H54 (cell line): Measurements from ENCODE around the gene CBR3.
"Not testable (repeated sequence)": the region's sequence is repeated elsewhere in the genome, so short reads cannot be mapped to it uniquely, and the experiment has no call there.

Experiments used
- DNase-seq: peaks from one replicate; pipeline ENCODE4 v3.0.0; 2011; ENCODE audit warnings: low spot score, mixed read lengths; ENCODE audit not compliant: insufficient read length
- FAIRE-seq: peaks from 3 replicates; lab custom pipeline; 2011; peaks lifted over from hg19 to GRCh38; lab: Jason Lieb, UNC
- POLR2A ChIP-seq: IDR thresholded peaks from 2 replicates; pipeline ENCODE4 v1.6.1; 2011; ENCODE audit warnings: low read depth, mild to moderate bottlenecking, low read length

CBR3 gene

DNA sequence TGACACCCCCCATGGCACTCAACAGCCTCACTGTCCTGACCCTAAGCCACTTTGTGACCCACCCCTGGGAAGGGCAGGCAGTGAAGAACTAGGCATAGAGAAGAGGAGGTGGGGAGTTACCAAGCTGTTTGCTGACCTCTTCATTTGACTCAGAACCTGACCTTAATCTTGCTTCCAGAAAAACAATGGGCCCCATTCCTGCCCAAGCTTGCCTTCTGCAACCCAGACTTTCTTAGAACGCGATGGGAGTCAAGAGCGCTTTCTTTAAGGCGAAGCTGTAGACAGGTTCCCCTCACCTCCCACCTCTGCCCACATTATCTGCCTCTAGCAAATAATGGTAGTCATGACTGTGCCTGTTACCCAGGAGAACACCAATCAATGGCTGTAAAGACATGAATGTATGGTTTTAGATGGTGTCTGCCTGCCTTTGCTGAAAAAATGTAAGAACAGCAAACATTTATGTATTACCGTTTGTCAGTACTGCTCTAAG lies 8.2 kb upstream of the CBR3 start:
- no peak for DNase-seq
- TF ChIP-seq POLR2A: no peak
- FAIRE-seq: no peak

- DNase-seq (no peak), FAIRE-seq (no peak)
- no peak for TF ChIP-seq POLR2A
Measured at GRCh38 chr21:36127250-36127904, 7.5 kb upstream of the CBR3 start.

DNA sequence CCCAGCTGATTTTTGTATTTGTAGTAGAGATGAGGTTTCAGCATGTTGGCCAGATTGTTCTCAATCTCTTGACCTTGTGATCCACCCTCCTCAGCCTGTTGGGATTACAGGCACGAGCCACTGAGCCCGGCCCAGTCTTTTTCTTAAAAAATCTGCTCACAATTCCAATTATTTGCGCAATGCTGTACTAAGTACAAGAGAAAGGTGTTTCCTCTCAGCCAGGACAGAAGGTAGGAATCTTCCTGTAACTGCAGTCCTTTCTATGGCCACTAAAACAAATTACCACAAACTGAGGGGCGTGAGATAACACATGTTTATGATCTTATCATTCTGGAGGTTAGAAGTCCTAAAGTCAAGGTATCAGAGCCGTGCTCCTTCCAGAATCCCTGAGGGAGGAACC lies 6.9 kb upstream of the CBR3 start:
- no peak for TF ChIP-seq POLR2A
- FAIRE-seq (no peak), DNase-seq (no peak)

- TF ChIP-seq POLR2A: no peak
- FAIRE-seq (no peak), DNase-seq (no peak)
Measured at GRCh38 chr21:36129219-36129618, 5.7 kb upstream of the CBR3 start.

GRCh38 chr21:36130414-36130762 lies 4.5 kb upstream of the CBR3 start:
- not testable (repeated sequence) for FAIRE-seq, DNase-seq

- DNase-seq, FAIRE-seq: not testable (repeated sequence)
Measured at GRCh38 chr21:36130839-36131238, 4.0 kb upstream of the CBR3 start.

DNA sequence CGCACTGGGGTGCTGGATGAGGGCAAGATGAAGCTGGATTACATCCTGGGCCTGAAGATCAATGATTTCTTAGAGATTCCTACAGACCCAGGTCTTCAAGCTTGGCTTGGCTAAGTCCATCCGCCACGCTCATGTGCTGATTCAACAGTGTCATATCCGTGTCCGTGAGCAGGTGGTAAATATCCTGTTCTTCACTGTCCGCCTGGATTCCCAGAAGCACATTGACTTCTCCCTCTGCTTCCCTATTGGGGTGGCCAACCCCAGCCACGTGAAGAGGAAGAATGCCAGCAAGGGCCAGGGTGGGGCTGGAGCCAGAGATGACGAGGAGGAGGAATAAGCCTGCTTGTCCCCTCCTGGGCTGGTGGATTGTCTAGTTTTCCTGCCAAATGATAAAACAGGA lies 2.2 kb upstream of the CBR3 start:
- TF ChIP-seq POLR2A: no peak
- DNase-seq (no peak), FAIRE-seq (no peak)

DNA sequence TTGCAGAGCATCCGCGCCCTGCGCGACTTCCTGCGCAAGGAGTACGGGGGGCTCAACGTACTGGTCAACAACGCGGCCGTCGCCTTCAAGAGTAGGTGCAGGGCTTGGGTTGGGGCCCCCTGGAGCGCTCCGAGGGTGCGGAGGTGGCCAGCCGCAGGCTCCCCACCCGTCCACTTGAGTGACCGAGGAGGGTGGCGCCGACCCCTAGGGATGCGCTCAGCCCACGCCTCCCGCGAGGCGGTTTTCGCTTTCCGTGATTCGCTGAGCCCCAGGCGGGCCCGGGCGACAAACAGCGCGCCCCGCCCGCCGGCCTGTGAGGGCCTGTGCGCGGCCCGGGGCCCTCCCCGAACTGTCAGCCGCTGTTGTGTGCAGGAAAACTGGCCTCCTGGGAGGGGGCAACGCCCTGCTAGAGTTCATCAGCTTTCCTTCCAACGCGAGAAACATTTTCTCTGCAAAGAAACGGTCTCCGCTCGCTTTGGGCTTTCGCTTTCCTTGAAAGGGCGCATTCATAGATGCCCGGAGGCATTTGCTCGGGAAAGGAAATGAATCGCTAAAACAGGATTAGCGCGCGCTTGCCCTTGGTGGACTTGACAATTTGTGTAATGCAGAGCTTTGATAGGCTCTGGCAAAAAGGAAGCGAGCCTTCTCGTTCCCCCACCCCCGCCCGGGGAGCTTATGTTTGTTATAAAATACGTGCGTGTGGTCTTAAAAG lies 668 bp downstream of the CBR3 start:
- FAIRE-seq: no peak
- DNase-seq: peak; percentile 86
- peak; percentile 74 for TF ChIP-seq POLR2A

DNA sequence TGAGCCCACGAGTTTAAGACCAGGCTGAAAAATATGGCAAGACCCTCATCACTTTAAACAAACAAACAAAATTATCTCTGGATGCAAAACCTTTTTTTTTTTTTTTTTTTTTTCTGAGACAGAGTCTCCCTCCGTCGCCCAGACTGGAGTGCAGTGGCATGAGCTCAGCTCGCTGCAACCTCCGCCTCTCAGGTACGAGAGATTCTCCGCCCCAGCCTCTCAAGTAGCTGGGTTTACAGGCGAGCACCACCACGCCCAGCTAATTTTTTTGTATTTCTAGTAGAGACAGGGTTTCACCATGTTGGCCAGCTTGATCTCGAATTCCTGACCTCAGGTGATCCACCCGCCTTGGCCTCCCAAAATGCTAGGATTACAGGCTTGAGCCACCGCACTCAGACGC lies 4.9 kb downstream of the CBR3 start:
- not testable (repeated sequence) for FAIRE-seq

DNA sequence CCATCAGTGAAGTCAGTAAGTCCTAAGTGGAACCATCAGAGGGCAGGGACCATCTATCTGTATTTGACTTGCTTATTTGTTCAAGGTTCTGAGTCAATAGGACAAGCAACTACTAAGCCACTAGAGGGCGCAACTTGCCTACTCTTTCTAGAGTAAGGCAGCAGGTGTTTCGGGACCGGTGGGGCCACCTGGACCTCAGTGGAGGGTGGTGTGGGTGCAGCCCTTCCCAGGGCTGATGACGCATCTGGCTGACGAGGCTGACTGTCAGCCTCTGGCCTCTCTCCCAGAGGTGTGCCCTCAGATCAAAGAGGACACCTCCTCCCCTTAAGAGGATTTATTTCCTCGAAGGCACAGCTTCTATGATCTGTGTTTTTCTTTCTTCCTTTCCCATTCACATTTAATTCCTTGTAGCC lies 6.6 kb downstream of the CBR3 start:
- FAIRE-seq (peak; percentile 83), DNase-seq (peak; percentile 76)
- TF ChIP-seq POLR2A: no peak

More for the DNA sequence above, 4.9 kb downstream of the CBR3 start:
- DNase-seq: not testable (repeated sequence)

- FAIRE-seq, DNase-seq: not testable (repeated sequence)
Measured at GRCh38 chr21:36144233-36144632, 9.4 kb downstream of the CBR3 start.

GRCh38 chr21:36145259-36145658 lies 10.4 kb downstream of the CBR3 start:
- no peak for DNase-seq
- FAIRE-seq: no peak
- no peak for TF ChIP-seq POLR2A

DNA sequence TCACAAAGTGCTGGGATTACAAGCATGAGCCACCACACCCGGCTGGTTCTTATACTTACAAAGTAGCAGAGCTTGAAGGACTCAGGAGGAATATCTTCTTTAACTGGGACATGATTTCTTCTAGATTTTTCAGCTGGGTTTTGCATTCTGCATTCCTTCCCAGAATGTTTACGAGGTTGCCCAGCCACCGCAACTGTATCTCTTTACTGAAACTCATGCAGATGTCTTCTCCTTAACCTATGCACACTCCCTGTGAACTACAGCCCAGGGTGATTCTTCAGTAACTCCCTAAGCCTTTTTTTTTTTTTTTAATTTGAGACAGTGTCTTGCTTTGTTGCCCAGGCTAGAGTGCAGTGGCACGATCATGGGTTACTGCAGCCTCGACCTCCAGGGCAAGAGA lies 13.0 kb downstream of the CBR3 start:
- DNase-seq (no peak), FAIRE-seq (no peak)
- TF ChIP-seq POLR2A: no peak

DNA sequence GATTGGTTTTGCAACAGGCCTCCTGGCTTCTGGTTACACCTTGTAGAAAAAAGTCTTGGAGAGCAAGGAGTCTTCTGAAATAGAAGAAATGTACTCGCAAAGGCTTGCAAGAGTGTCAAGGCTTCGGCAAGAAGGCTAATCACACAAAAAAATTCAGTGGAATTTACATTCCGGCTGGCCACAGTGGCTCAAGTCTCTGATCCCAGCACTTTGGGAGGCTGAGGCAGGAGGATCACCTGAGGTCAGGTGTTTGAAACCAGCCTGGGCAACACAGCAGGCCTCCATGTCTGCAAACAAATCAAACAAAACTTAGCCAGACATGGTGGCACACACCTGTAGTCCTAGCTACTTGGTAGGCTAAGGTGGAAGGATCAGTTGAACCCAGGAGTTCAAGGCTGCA lies 14.0 kb downstream of the CBR3 start:
- TF ChIP-seq POLR2A: no peak
- DNase-seq: no peak
- FAIRE-seq: no peak
